Chondrocyte (in vitro differentiated cells): Measurements from ENCODE around the gene ZBED1. TPM values are rescaled to one million over a fixed set of nuclear protein-coding genes. Genes with fewer than 3 reads are reported as not detected.

ENCODE experiments used
- DNase-seq: peaks from one replicate; pipeline ENCODE4 v3.0.0; 2021; ENCODE audit warnings: mixed read lengths, low spot score
- H3K27ac Mint-ChIP-seq: one replicate; pipeline ENCODE4 v1.8.0; 2021; ENCODE audit warnings: mild to moderate bottlenecking, moderate library complexity, mixed read lengths; ENCODE audit not compliant: unreplicated experiment
- H3K27me3 Mint-ChIP-seq: 2 replicates; pipeline ENCODE4 v1.8.0; 2021; ENCODE audit warnings: low read depth, mixed read lengths
- H3K36me3 Mint-ChIP-seq: 2 replicates; pipeline ENCODE4 v1.8.0; 2021; ENCODE audit warnings: low read depth, mixed read lengths
- H3K4me1 Mint-ChIP-seq: 2 replicates; pipeline ENCODE4 v1.8.0; 2021; ENCODE audit warnings: low read depth, mild to moderate bottlenecking, mixed read lengths
- H3K4me3 Mint-ChIP-seq: one replicate; pipeline ENCODE4 v1.8.0; 2021; ENCODE audit warnings: mild to moderate bottlenecking, moderate library complexity, mixed read lengths; ENCODE audit not compliant: unreplicated experiment
- H3K9me3 Mint-ChIP-seq: 2 replicates; pipeline ENCODE4 v1.8.0; 2021; ENCODE audit warnings: low read depth, mixed read lengths
- total RNA-seq: library from RNA; stranded (reverse); gene quantifications from 3 replicates; pipeline ENCODE4 v1.2.1, GENCODE V29; 2021
- TF ChIP-seq, protein P1 (sequence below): fragments of 200-600 bp; sonication (generic); IDR thresholded peaks from 2 replicates; pipeline ENCODE4 v1.5.0; 2021; ENCODE audit warnings: antibody characterized with exemption, mild to moderate bottlenecking, moderate library complexity

The ZBED1 gene
- total RNA-seq, 1 donor from 2014 or later: 40.1 TPM

DNA sequence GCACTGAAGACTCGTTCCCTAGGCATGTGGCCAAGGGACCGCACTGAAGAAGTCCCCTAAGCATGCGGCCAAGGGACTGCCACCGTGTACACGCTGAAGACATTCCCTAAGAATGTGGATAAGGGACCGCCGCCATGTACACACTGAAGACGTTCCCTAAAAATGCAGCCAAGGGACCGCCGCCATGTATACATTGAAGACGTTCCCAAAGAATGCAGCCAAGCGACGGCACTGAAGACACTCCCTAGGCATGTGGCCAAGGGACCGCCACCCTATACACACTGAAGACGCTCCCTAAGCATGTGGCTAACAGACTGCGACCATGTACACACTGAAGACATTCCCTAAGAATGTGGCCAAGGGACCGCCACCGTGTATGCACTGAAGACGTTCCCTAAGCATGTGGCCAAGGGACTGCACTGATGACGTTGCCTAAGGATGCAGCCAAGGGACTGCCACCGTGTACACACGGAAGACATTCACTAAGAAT lies 31.5 kb downstream of the ZBED1 start:
- H3K9me3 Mint-ChIP-seq: peaks cover 4% of the 10 kb centered on the region
- no peak overlapping the region for H3K27ac Mint-ChIP-seq
- TF ChIP-seq, protein P1, sequence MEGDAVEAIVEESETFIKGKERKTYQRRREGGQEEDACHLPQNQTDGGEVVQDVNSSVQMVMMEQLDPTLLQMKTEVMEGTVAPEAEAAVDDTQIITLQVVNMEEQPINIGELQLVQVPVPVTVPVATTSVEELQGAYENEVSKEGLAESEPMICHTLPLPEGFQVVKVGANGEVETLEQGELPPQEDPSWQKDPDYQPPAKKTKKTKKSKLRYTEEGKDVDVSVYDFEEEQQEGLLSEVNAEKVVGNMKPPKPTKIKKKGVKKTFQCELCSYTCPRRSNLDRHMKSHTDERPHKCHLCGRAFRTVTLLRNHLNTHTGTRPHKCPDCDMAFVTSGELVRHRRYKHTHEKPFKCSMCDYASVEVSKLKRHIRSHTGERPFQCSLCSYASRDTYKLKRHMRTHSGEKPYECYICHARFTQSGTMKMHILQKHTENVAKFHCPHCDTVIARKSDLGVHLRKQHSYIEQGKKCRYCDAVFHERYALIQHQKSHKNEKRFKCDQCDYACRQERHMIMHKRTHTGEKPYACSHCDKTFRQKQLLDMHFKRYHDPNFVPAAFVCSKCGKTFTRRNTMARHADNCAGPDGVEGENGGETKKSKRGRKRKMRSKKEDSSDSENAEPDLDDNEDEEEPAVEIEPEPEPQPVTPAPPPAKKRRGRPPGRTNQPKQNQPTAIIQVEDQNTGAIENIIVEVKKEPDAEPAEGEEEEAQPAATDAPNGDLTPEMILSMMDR: no peak
- no peak overlapping the region for H3K4me3 Mint-ChIP-seq
- DNase-seq: peak; percentile 36
- H3K4me1 Mint-ChIP-seq: peaks cover 4% of the 10 kb centered on the region
- no peaks in the 10 kb centered on the region for H3K27me3 Mint-ChIP-seq
- H3K36me3 Mint-ChIP-seq: no peaks in the 10 kb centered on the region

GRCh38 chrX:2468261-2469195 lies 32.2 kb downstream of the ZBED1 start:
- no peaks in the 10 kb centered on the region for H3K27me3 Mint-ChIP-seq
- H3K9me3 Mint-ChIP-seq: peaks cover 4% of the 10 kb centered on the region
- H3K4me3 Mint-ChIP-seq: no peak overlapping the region
- DNase-seq: no peak
- H3K4me1 Mint-ChIP-seq: peaks cover 10% of the 10 kb centered on the region
- TF ChIP-seq, protein P1: no peak
- no peak overlapping the region for H3K27ac Mint-ChIP-seq
- H3K36me3 Mint-ChIP-seq: no peaks in the 10 kb centered on the region

- H3K4me3 Mint-ChIP-seq: no peak overlapping the region
- H3K4me1 Mint-ChIP-seq: peaks cover 23% of the 10 kb centered on the region
- H3K27ac Mint-ChIP-seq: no peak overlapping the region
- DNase-seq: no peak
- no peaks in the 10 kb centered on the region for H3K27me3 Mint-ChIP-seq
- H3K9me3 Mint-ChIP-seq: peaks cover 4% of the 10 kb centered on the region
- H3K36me3 Mint-ChIP-seq: no peaks in the 10 kb centered on the region
- TF ChIP-seq, protein P1: no peak
These were observed 33.7 kb downstream of the ZBED1 start for GRCh38 chrX:2466876-2467656.

DNA sequence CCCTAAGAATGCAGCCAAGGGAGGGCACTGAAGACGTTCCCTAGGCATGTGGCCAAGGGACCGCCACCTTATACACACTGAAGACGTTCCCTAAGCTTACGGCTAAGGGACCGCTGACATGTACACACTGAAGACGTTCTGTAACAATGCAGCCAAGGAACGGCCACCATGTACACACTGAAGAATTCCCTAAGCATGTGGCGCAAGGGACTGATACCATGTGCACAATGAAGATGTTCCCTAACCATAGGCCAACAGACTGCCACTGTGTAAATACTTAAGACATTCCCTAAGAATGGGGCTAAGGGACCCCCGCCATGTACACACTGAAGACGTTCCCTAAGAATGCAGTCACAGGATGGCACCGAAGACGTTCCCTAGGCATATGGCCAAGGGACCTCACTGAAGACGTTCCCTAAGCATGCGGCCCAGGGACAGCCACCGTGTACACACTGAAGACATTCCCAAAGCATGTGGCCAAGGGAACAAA lies 36.1 kb downstream of the ZBED1 start:
- DNase-seq: no peak
- Mint-ChIP-seq H3K4me3 (no peak overlapping the region), H3K9me3 (no peaks in the 10 kb centered on the region), H3K4me1 (peaks cover 36% of the 10 kb centered on the region), H3K36me3 (no peaks in the 10 kb centered on the region), H3K27ac (no peak overlapping the region), H3K27me3 (no peaks in the 10 kb centered on the region)
- TF ChIP-seq, protein P1: no peak
